ENCODE measurements around the gene XPNPEP3. TPM values are rescaled to one million over a fixed set of nuclear protein-coding genes. Genes with fewer than 3 reads are reported as not detected.
"Not testable (repeated sequence)": the region's sequence is repeated elsewhere in the genome, so short reads cannot be mapped to it uniquely, and the experiment has no call there.

The XPNPEP3 gene
- total RNA-seq, 3 donors from 2014 or later (not counting 1 experiment from before 2014, with no cell fraction given) = 14.8 to 17.8 (median 15.1) TPM

GRCh38 chr22:40862537-40862936, 5.6 kb downstream of the XPNPEP3 start:
- H3K36me3 Mint-ChIP-seq = no peaks in the 10 kb centered on the region

GRCh38 chr22:40867109-40867508, 10.2 kb downstream of the XPNPEP3 start:
- H3K27ac ChIP-seq (ENCODE audit: low read length) = no peak overlapping the region
- no peaks in the 10 kb centered on the region for H3K4me1 ChIP-seq (ENCODE audit: control insufficient read depth, insufficient read depth, low read length)
- no peaks in the 10 kb centered on the region for H3K27me3 ChIP-seq (ENCODE audit: control insufficient read depth, insufficient read depth, low read length)
- no peak for TF ChIP-seq CTCF (IDR thresholded peaks at IDR 0.05)
- peaks cover 11% of the 10 kb centered on the region for H3K36me3 ChIP-seq (ENCODE audit: control insufficient read depth, insufficient read depth, low read length)
- no peaks in the 10 kb centered on the region for H3K9me3 Mint-ChIP-seq
- peaks cover 0 to 4% of the 10 kb centered on the region in 2 donors for H3K4me1 Mint-ChIP-seq
- WGBS (ENCODE audit: insufficient coverage) = no CpG with 5 or more reads among the region's 2 CpGs
- H3K27me3 Mint-ChIP-seq (ENCODE audit: low read depth in 2 of 2) = no peaks in the 10 kb centered on the region
- intact Hi-C loops (cut with micrococcal nuclease) = no loop called here
- no peaks in the 10 kb centered on the region for H3K36me3 Mint-ChIP-seq
- ATAC-seq = no peak
- H3K9me3 ChIP-seq (ENCODE audit: control insufficient read depth, insufficient read depth, low read length) = no peaks in the 10 kb centered on the region
- DNase-seq = no peak
- H3K27ac Mint-ChIP-seq = no peak overlapping the region
- no peak overlapping the region for H3K4me3 Mint-ChIP-seq
- no peak overlapping the region for H3K4me3 ChIP-seq (ENCODE audit: low read length)

More at GRCh38 chr22:40862537-40862936, 5.6 kb downstream of the XPNPEP3 start:
- Mint-ChIP-seq H3K4me1 (peaks cover 2 to 7% of the 10 kb centered on the region in 2 donors), H3K9me3 (no peaks in the 10 kb centered on the region), H3K4me3 (no peak overlapping the region), H3K27ac (no peak overlapping the region), H3K27me3 (ENCODE audit: low read depth in 2 of 2) (no peaks in the 10 kb centered on the region)
- no peaks in the 10 kb centered on the region for H3K36me3 ChIP-seq (ENCODE audit: control insufficient read depth, insufficient read depth, low read length)
- no peaks in the 10 kb centered on the region for H3K9me3 ChIP-seq (ENCODE audit: control insufficient read depth, insufficient read depth, low read length)
- no peak for TF ChIP-seq CTCF (IDR thresholded peaks at IDR 0.05)
- intact Hi-C loops (cut with micrococcal nuclease) = no loop called here
- WGBS (ENCODE audit: insufficient coverage) = 100% methylated on average over 2 of the region's 2 CpGs
- no peak for ATAC-seq
- peaks cover 4% of the 10 kb centered on the region for H3K4me1 ChIP-seq (ENCODE audit: control insufficient read depth, insufficient read depth, low read length)
- no peak for DNase-seq
- no peaks in the 10 kb centered on the region for H3K27me3 ChIP-seq (ENCODE audit: control insufficient read depth, insufficient read depth, low read length)
- H3K4me3 ChIP-seq (ENCODE audit: low read length) = no peak overlapping the region
- H3K27ac ChIP-seq (ENCODE audit: low read length) = no peak overlapping the region

- ATAC-seq; H3K4me1 ChIP-seq (ENCODE audit: control insufficient read depth, insufficient read depth, low read length); intact Hi-C loops (cut with micrococcal nuclease); H3K9me3 Mint-ChIP-seq; H3K4me3 Mint-ChIP-seq; H3K9me3 ChIP-seq (ENCODE audit: control insufficient read depth, insufficient read depth, low read length); DNase-seq; H3K27me3 Mint-ChIP-seq (ENCODE audit: low read depth in 2 of 2); H3K4me3 ChIP-seq (ENCODE audit: low read length); H3K27me3 ChIP-seq (ENCODE audit: control insufficient read depth, insufficient read depth, low read length); H3K36me3 Mint-ChIP-seq; H3K27ac Mint-ChIP-seq; H3K27ac ChIP-seq (ENCODE audit: low read length); H3K4me1 Mint-ChIP-seq: not testable (repeated sequence)
- 96% methylated on average over 5 of the region's 6 CpGs for WGBS (ENCODE audit: insufficient coverage)
- peaks cover 11% of the 10 kb centered on the region for H3K36me3 ChIP-seq (ENCODE audit: control insufficient read depth, insufficient read depth, low read length)
Measured at GRCh38 chr22:40868379-40868778, 11.4 kb downstream of the XPNPEP3 start.

- Histone ChIP-seq H3K27me3 (ENCODE audit: control insufficient read depth, insufficient read depth, low read length) (no peaks in the 10 kb centered on the region), H3K9me3 (ENCODE audit: control insufficient read depth, insufficient read depth, low read length) (no peaks in the 10 kb centered on the region), H3K4me3 (ENCODE audit: low read length) (no peak overlapping the region), H3K36me3 (ENCODE audit: control insufficient read depth, insufficient read depth, low read length) (peaks cover 9% of the 10 kb centered on the region), H3K4me1 (ENCODE audit: control insufficient read depth, insufficient read depth, low read length) (no peaks in the 10 kb centered on the region), H3K27ac (ENCODE audit: low read length) (no peak overlapping the region)
- Mint-ChIP-seq H3K4me3 (no peak overlapping the region), H3K36me3 (no peaks in the 10 kb centered on the region), H3K9me3 (no peaks in the 10 kb centered on the region), H3K27me3 (ENCODE audit: low read depth in 2 of 2) (no peaks in the 10 kb centered on the region), H3K4me1 (no peaks in the 10 kb centered on the region), H3K27ac (no peak overlapping the region)
- whole genome bisulfite sequencing (ENCODE audit: insufficient coverage) = 100% methylated on average over 3 of the region's 3 CpGs
- TF ChIP-seq CTCF (IDR thresholded peaks at IDR 0.05) = no peak
- intact Hi-C loops (cut with micrococcal nuclease) = no loop called here
- ATAC-seq = no peak
- no peak for DNase-seq
Measured at GRCh38 chr22:40874016-40874415, 17.1 kb downstream of the XPNPEP3 start.

All from natural killer cell (primary cell).